OCI-LY7 (cell line): ENCODE data around the gene C1orf159. TPM values are rescaled to one million over a fixed set of nuclear protein-coding genes. Genes with fewer than 3 reads are reported as not detected.

ENCODE experiments used
- BruUV-seq: library from RNA; stranded (reverse); fragments of 400-500 nt; replicated peaks from 2 replicates; lab custom pipeline; 2021; lab: Mats Ljungman, UMichigan
- CTCF ChIA-PET: fragments of 300-600 bp; sonication (Branson Sonifier 250); formaldehyde crosslinking; loops from one replicate; lab custom pipeline; 2022; ENCODE audit warnings: antibody characterized with exemption; ENCODE audit not compliant: unreplicated experiment; lab: Charles Lee
- POLR2A ChIA-PET: fragments of 300-600 bp; sonication (Branson Sonifier 250); formaldehyde crosslinking; loops from one replicate; lab custom pipeline; 2022; ENCODE audit warnings: antibody characterized with exemption; lab: Charles Lee
- DNase-seq: peaks from one replicate; pipeline ENCODE4 v3.0.0-alpha.2; 2015; ENCODE audit warnings: low spot score
- H2AFZ ChIP-seq: fragments of 200-600 bp; sonication (generic), shearing (Covaris generic); 2 replicates; pipeline ENCODE4 v1.6.1; 2014; ENCODE audit warnings: mild to moderate bottlenecking, antibody characterized with exemption, low read length, moderate library complexity
- H3K27ac ChIP-seq: fragments of 200-600 bp; sonication (generic); 2 replicates; pipeline ENCODE4 v1.5.1; 2014; ENCODE audit warnings: mixed run types, low read depth, mild to moderate bottlenecking, moderate library complexity, low read length, inconsistent platforms; ENCODE audit not compliant: poor library complexity, severe bottlenecking
- H3K36me3 ChIP-seq: fragments of 200-600 bp; sonication (generic); 2 replicates; pipeline ENCODE4 v1.6.1; 2014; ENCODE audit warnings: mild to moderate bottlenecking, antibody characterized with exemption, low read length, moderate library complexity, mixed read lengths; ENCODE audit not compliant: insufficient read depth
- H3K4me1 ChIP-seq: fragments of 200-600 bp; sonication (generic); 2 replicates; pipeline ENCODE4 v1.5.1; 2014; ENCODE audit warnings: mild to moderate bottlenecking, low read length; ENCODE audit not compliant: insufficient read depth, poor library complexity, severe bottlenecking
- H3K4me2 ChIP-seq: fragments of 200-600 bp; sonication (generic); 2 replicates; pipeline ENCODE4 v1.6.1; 2014; ENCODE audit warnings: mild to moderate bottlenecking, low read length
- H3K4me3 ChIP-seq: fragments of 200-600 bp; sonication (generic); 2 replicates; pipeline ENCODE4 v1.5.1; 2014; ENCODE audit warnings: mild to moderate bottlenecking, low read depth, low read length; ENCODE audit not compliant: poor library complexity, severe bottlenecking
- H3K79me2 ChIP-seq: fragments of 200-600 bp; sonication (generic); 2 replicates; pipeline ENCODE4 v1.6.1; 2016; ENCODE audit warnings: low read depth, mild to moderate bottlenecking, low read length, moderate library complexity, mixed read lengths; ENCODE audit not compliant: insufficient read depth
- H3K9me2 ChIP-seq: fragments of 200-600 bp; sonication (generic); 2 replicates; pipeline ENCODE4 v1.6.1; 2016; ENCODE audit warnings: mild to moderate bottlenecking, low read length, mixed read lengths; ENCODE audit not compliant: insufficient read depth
- H3K9me3 ChIP-seq: fragments of 200-600 bp; sonication (generic); 2 replicates; pipeline ENCODE4 v1.6.1; 2014; ENCODE audit warnings: mild to moderate bottlenecking, mixed run types, low read length, mixed read lengths
- H4K20me1 ChIP-seq: fragments of 200-600 bp; sonication (generic); 2 replicates; pipeline ENCODE4 v1.6.1; 2014; ENCODE audit warnings: mild to moderate bottlenecking, antibody characterized with exemption, low read length, moderate library complexity, mixed read lengths; ENCODE audit not compliant: insufficient read depth
- CTCF ChIP-seq: fragments of 200-600 bp; sonication (generic); conservative IDR thresholded peaks from 2 replicates; pipeline ENCODE4 v1.5.1; 2014; ENCODE audit warnings: mild to moderate bottlenecking, antibody characterized with exemption, low read length, moderate library complexity, mixed read lengths
- EZH2phosphoT487 ChIP-seq: fragments of 200-600 bp; sonication (generic); IDR thresholded peaks from 2 replicates; pipeline ENCODE4 v1.6.1; 2018; ENCODE audit warnings: low read depth, borderline replicate concordance, mild to moderate bottlenecking, mixed run types, antibody characterized with exemption, low read length, moderate library complexity, mixed read lengths
- intact Hi-C: fragments of 100-400 bp; cut with micrococcal nuclease; formaldehyde crosslinking; loops from one replicate; pipeline ENCODE4 v1.10.0; 2022; ENCODE audit not compliant: unreplicated experiment
- total RNA-seq, 2 experiments: library from RNA; depleted of rRNA in 1 of 2; stranded (reverse); fragments of >200 nt in 1 of 2; shearing (Covaris generic) in 1 of 2; gene quantifications; 2 replicates each; pipeline ENCODE4 v1.2.3, GENCODE V29; 2014 to 2022

C1orf159 gene
- total RNA-seq, 2 experiments from 2014 or later: 24.5 to 27.6 TPM

GRCh38 chr1:1091344-1092148 lies 24.3 kb downstream of the C1orf159 start:
- ChIA-PET CTCF (no interaction called here), POLR2A (no interaction called here)
- Histone ChIP-seq H3K4me1 (peaks cover 6% of the 10 kb centered on the region), H3K9me3 (no peaks in the 10 kb centered on the region), H3K36me3 (no peaks in the 10 kb centered on the region), H3K9me2 (no peaks in the 10 kb centered on the region), H3K79me2 (no peaks in the 10 kb centered on the region), H3K27ac (no peak overlapping the region), H2AFZ (no peak overlapping the region), H4K20me1 (no peaks in the 10 kb centered on the region), H3K4me3 (no peak overlapping the region), H3K4me2 (no peak overlapping the region)
- intact Hi-C loops: no loop called here
- BruUV-seq: no TSS peak
- TF ChIP-seq CTCF (no peak), EZH2phosphoT487 (no peak)
- no peak for DNase-seq

DNA sequence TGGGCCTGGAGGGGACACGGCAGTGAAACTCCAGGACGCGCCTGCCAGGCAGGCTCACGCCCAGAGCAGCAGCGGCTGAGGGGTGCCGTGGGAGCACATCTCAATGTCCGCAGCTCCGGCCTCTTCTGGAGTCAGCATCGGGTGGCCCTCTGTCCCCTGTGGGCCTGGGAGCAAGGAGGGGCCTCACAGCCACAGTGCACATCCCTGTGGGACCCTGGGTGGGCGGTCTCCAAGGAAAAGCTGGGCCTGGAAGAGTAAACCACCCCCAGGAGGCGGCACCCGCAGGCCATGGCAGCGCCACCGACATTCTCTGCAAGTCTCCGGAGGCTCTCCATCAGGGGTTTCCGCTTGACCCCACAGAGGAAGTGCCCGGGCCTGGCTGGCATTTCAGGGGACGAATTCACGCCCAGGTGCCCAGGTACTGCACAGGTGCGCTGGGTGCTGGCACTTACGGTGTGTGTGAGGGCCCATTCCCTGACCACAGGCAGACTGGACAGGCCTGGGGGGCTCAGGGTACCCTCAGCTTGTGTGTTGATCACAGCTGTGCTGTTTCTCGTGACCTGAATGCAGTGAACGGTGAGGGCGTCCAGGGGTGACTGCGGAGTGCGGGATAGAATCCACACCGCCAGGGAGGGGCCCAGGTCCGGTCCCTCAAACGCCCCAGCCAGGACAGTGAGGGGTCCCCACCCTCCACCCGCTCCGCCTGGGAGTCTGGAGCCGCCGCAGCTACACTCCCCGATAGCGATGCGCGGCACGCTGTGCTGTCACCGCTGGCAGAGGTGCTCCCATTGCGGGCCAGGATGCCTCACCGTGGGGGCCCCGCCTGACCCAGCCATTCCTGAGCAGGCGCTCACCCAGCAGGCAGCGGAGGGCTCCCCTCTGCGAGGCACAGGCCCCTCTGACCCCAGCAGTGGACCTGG lies 25.2 kb downstream of the C1orf159 start:
- H3K36me3 ChIP-seq: no peaks in the 10 kb centered on the region
- H3K9me3 ChIP-seq: no peaks in the 10 kb centered on the region
- CTCF ChIA-PET: no interaction called here
- POLR2A ChIA-PET: no interaction called here
- H3K4me2 ChIP-seq: no peak overlapping the region
- intact Hi-C loops: no loop called here
- no peak for TF ChIP-seq EZH2phosphoT487
- TF ChIP-seq CTCF: no peak
- H3K27ac ChIP-seq: no peak overlapping the region
- BruUV-seq: no TSS peak
- H3K9me2 ChIP-seq: no peaks in the 10 kb centered on the region
- no peak overlapping the region for H2AFZ ChIP-seq
- DNase-seq: no peak
- no peak overlapping the region for H3K4me3 ChIP-seq
- H4K20me1 ChIP-seq: no peaks in the 10 kb centered on the region
- peaks cover 6% of the 10 kb centered on the region for H3K4me1 ChIP-seq
- no peaks in the 10 kb centered on the region for H3K79me2 ChIP-seq
